HepG2 (cell line): Measurements from ENCODE around the gene HOXD1. TPM values are rescaled to one million over a fixed set of nuclear protein-coding genes. Genes with fewer than 3 reads are reported as not detected.

Experiments used
- BHLHE40 ChIP-seq: IDR thresholded peaks from 2 replicates; pipeline ENCODE4 v1.6.1; 2011; ENCODE audit warnings: low read length, improper control_type of control experiment
- EHMT2 ChIP-seq: fragments of 200-600 bp; sonication (generic); IDR thresholded peaks from 2 replicates; pipeline ENCODE4 v1.7.0; 2017; ENCODE audit warnings: antibody characterized with exemption, low read depth, low read length, borderline replicate concordance
- ELF4 ChIP-seq: sonication (generic); formaldehyde crosslinking; IDR thresholded peaks from 2 replicates; pipeline ENCODE4 v1.5.0; 2020; ENCODE audit warnings: missing genetic modification reagents, mild to moderate bottlenecking, moderate library complexity, borderline replicate concordance
- ERF ChIP-seq: IDR thresholded peaks from 2 replicates; pipeline ENCODE4 v1.6.1; 2018; ENCODE audit warnings: missing biosample characterization, missing genetic modification reagents
- FOXJ3 ChIP-seq: sonication (generic); formaldehyde crosslinking; IDR thresholded peaks from 2 replicates; pipeline ENCODE4 v1.4.0; 2020; ENCODE audit warnings: missing genetic modification reagents, mild to moderate bottlenecking, borderline replicate concordance
- HDAC6 ChIP-seq: fragments of 200-600 bp; sonication (generic); IDR thresholded peaks from 2 replicates; pipeline ENCODE4 v1.7.0; 2017; ENCODE audit warnings: mild to moderate bottlenecking, antibody characterized with exemption, low read length, low read depth
- IRF2 ChIP-seq: IDR thresholded peaks from 2 replicates; pipeline ENCODE4 v1.6.1; 2018; ENCODE audit warnings: missing genetic modification reagents, missing compliant biosample characterization
- IRF9 ChIP-seq: sonication (generic); formaldehyde crosslinking; IDR thresholded peaks from 2 replicates; pipeline ENCODE4 v1.8.0; 2022; ENCODE audit warnings: missing genetic modification reagents, mild to moderate bottlenecking, borderline replicate concordance
- IRX3 ChIP-seq: sonication (generic); formaldehyde crosslinking; IDR thresholded peaks from 2 replicates; pipeline ENCODE4 v1.8.1; 2023; ENCODE audit warnings: mild to moderate bottlenecking, low read depth, missing genetic modification reagents, borderline replicate concordance
- JUN ChIP-seq: sonication (generic); formaldehyde crosslinking; IDR thresholded peaks from 2 replicates; pipeline ENCODE4 v1.4.0; 2020; ENCODE audit warnings: mild to moderate bottlenecking, missing genetic modification reagents
- MAF1 ChIP-seq: sonication (generic); formaldehyde crosslinking; IDR thresholded peaks from 2 replicates; pipeline ENCODE4 v1.5.0; 2020; ENCODE audit warnings: missing genetic modification reagents, borderline replicate concordance
- MIER2 ChIP-seq: IDR thresholded peaks from 2 replicates; pipeline ENCODE4 v1.6.1; 2016; ENCODE audit warnings: missing biosample characterization, missing genetic modification reagents
- MYC ChIP-seq: sonication (generic); formaldehyde crosslinking; IDR thresholded peaks from 2 replicates; pipeline ENCODE4 v1.9.0; 2021; ENCODE audit warnings: missing genetic modification reagents, borderline replicate concordance
- NFKB2 ChIP-seq: sonication (generic); formaldehyde crosslinking; IDR thresholded peaks from 2 replicates; pipeline ENCODE4 v1.4.0; 2020; ENCODE audit warnings: missing genetic modification reagents, borderline replicate concordance
- RARA ChIP-seq: IDR thresholded peaks from 2 replicates; pipeline ENCODE4 v1.6.1; 2016; ENCODE audit warnings: missing genetic modification reagents, missing compliant biosample characterization
- RFX5 ChIP-seq: IDR thresholded peaks from 2 replicates; pipeline ENCODE4 v1.6.1; 2011; ENCODE audit warnings: low read depth, low read length, improper control_type of control experiment
- SSRP1 ChIP-seq: IDR thresholded peaks from 2 replicates; pipeline ENCODE4 v1.6.1; 2016; ENCODE audit warnings: control low read depth
- ZFYVE20 ChIP-seq: sonication (generic); formaldehyde crosslinking; IDR thresholded peaks from 2 replicates; pipeline ENCODE4 v1.8.0; 2023; ENCODE audit warnings: low read depth, mild to moderate bottlenecking, moderate library complexity, missing genetic modification reagents, borderline replicate concordance
- ZKSCAN5 ChIP-seq: sonication (generic); formaldehyde crosslinking; IDR thresholded peaks from 2 replicates; pipeline ENCODE4 v1.5.1; 2020; ENCODE audit warnings: mild to moderate bottlenecking, missing genetic modification reagents
- ZNF362 ChIP-seq: sonication (generic); formaldehyde crosslinking; IDR thresholded peaks from 2 replicates; pipeline ENCODE4 v1.4.0; 2020; ENCODE audit warnings: missing genetic modification reagents, mild to moderate bottlenecking, borderline replicate concordance
- ZNF557 ChIP-seq: sonication (generic); formaldehyde crosslinking; IDR thresholded peaks from 2 replicates; pipeline ENCODE4 v1.4.0; 2020; ENCODE audit warnings: missing genetic modification reagents
- ZNF609 ChIP-seq: sonication (generic); formaldehyde crosslinking; IDR thresholded peaks from 2 replicates; pipeline ENCODE4 v1.4.0; 2020; ENCODE audit warnings: mild to moderate bottlenecking, missing genetic modification reagents, borderline replicate concordance
- ZNF792 ChIP-seq: IDR thresholded peaks from 2 replicates; pipeline ENCODE4 v1.6.1; 2016
- ZNF883 ChIP-seq: sonication (generic); formaldehyde crosslinking; IDR thresholded peaks from 2 replicates; pipeline ENCODE4 v1.5.1; 2020; ENCODE audit warnings: mild to moderate bottlenecking, missing genetic modification reagents; ENCODE audit errors: not compliant biosample characterization
- polyA plus RNA-seq, 8 experiments: library from polyadenylated mRNA; depleted of rRNA in 3 of 8; stranded (reverse) in 7 of 8; unstranded in 1 of 8; fragments of >200 nt; fragmentation: Illumina TruSeq in 4 of 8; extraction: Trizol in 4 of 8; gene quantifications; 2 replicates each; pipeline versions ENCODE4 v1.2.1 to v1.2.3, GENCODE V29; 2011 to 2016; ENCODE audit warnings: low read depth in 4 of 8, missing spikeins in 1 of 8, mixed read lengths in 1 of 8; ENCODE audit not compliant: insufficient read depth in 1 of 8
- total RNA-seq, 5 experiments: library from RNA; depleted of rRNA; stranded (reverse); fragments of >200 nt; fragmentation: Illumina TruSeq; extraction: Trizol; gene quantifications; 2 replicates each; pipeline ENCODE4 v1.2.3, GENCODE V29; 2016; ENCODE audit warnings: low read depth in 1 of 5

HOXD1 gene
- total and polyA plus RNA-seq, 2 of the 13 experiments (the other 11 are each of a cell fraction or from before 2014, with no cell fraction given) = 10.0 to 22.3 TPM

- no peak for TF ChIP-seq ZNF883
- TF ChIP-seq ZNF557 = no peak
- no peak for TF ChIP-seq ZKSCAN5 (CRISPR knock-in tag)
- TF ChIP-seq RARA (CRISPR knock-in tag) = peak; percentile 45
- no peak for TF ChIP-seq ELF4
- peak; percentile 48; the same call in 1 of the 2 replicates for TF ChIP-seq ERF (CRISPR knock-in tag)
- no peak for TF ChIP-seq MIER2 (CRISPR knock-in tag)
- no peak for TF ChIP-seq EHMT2
- TF ChIP-seq ZNF792 = no peak
- no peak for TF ChIP-seq BHLHE40
- TF ChIP-seq JUN (CRISPR knock-in tag) = no peak
- no peak for TF ChIP-seq ZFYVE20 (CRISPR knock-in tag)
- no peak for TF ChIP-seq HDAC6
- no peak for TF ChIP-seq MYC
- TF ChIP-seq MAF1 (CRISPR knock-in tag) = no peak
- TF ChIP-seq ZNF362 (CRISPR knock-in tag) = no peak
- TF ChIP-seq ZNF609 (CRISPR knock-in tag) = peak; percentile 73; the same call in 1 of the 2 replicates
- peak; percentile 47; the same call in 1 of the 2 replicates for TF ChIP-seq IRF2 (CRISPR knock-in tag)
- no peak for TF ChIP-seq SSRP1 (CRISPR knock-in tag)
- TF ChIP-seq FOXJ3 (CRISPR knock-in tag) = peak; percentile 74; the same call in 1 of the 2 replicates
- no peak for TF ChIP-seq NFKB2 (CRISPR knock-in tag)
- TF ChIP-seq IRF9 (CRISPR knock-in tag) = no peak
- TF ChIP-seq IRX3 (CRISPR knock-in tag) = no peak
- no peak for TF ChIP-seq RFX5
These were observed 15.4 kb upstream of the HOXD1 start (continued) for GRCh38 chr2:176172895-176173566.
